OCI-LY7 (cell line): ENCODE measurements around the gene CBFA2T3. TPM values are rescaled to one million over a fixed set of nuclear protein-coding genes. Genes with fewer than 3 reads are reported as not detected.
"Not testable (repeated sequence)": the region's sequence is repeated elsewhere in the genome, so short reads cannot be mapped to it uniquely, and the experiment has no call there.

Experiments used
- BruUV-seq: library from RNA; stranded (reverse); fragments of 400-500 nt; replicated peaks from 2 replicates; lab custom pipeline; 2021; lab: Mats Ljungman, UMichigan
- CTCF ChIA-PET: fragments of 300-600 bp; sonication (Branson Sonifier 250); formaldehyde crosslinking; loops from one replicate; lab custom pipeline; 2022; ENCODE audit warnings: antibody characterized with exemption; ENCODE audit not compliant: unreplicated experiment; lab: Charles Lee
- POLR2A ChIA-PET: fragments of 300-600 bp; sonication (Branson Sonifier 250); formaldehyde crosslinking; loops from one replicate; lab custom pipeline; 2022; ENCODE audit warnings: antibody characterized with exemption; lab: Charles Lee
- DNase-seq: peaks from one replicate; pipeline ENCODE4 v3.0.0-alpha.2; 2015; ENCODE audit warnings: low spot score
- H2AFZ ChIP-seq: fragments of 200-600 bp; sonication (generic), shearing (Covaris generic); 2 replicates; pipeline ENCODE4 v1.6.1; 2014; ENCODE audit warnings: mild to moderate bottlenecking, antibody characterized with exemption, low read length, moderate library complexity
- H3K27ac ChIP-seq: fragments of 200-600 bp; sonication (generic); 2 replicates; pipeline ENCODE4 v1.5.1; 2014; ENCODE audit warnings: mixed run types, low read depth, mild to moderate bottlenecking, moderate library complexity, low read length, inconsistent platforms; ENCODE audit not compliant: poor library complexity, severe bottlenecking
- H3K36me3 ChIP-seq: fragments of 200-600 bp; sonication (generic); 2 replicates; pipeline ENCODE4 v1.6.1; 2014; ENCODE audit warnings: mild to moderate bottlenecking, antibody characterized with exemption, low read length, moderate library complexity, mixed read lengths; ENCODE audit not compliant: insufficient read depth
- H3K4me1 ChIP-seq: fragments of 200-600 bp; sonication (generic); 2 replicates; pipeline ENCODE4 v1.5.1; 2014; ENCODE audit warnings: mild to moderate bottlenecking, low read length; ENCODE audit not compliant: insufficient read depth, poor library complexity, severe bottlenecking
- H3K4me2 ChIP-seq: fragments of 200-600 bp; sonication (generic); 2 replicates; pipeline ENCODE4 v1.6.1; 2014; ENCODE audit warnings: mild to moderate bottlenecking, low read length
- H3K4me3 ChIP-seq: fragments of 200-600 bp; sonication (generic); 2 replicates; pipeline ENCODE4 v1.5.1; 2014; ENCODE audit warnings: mild to moderate bottlenecking, low read depth, low read length; ENCODE audit not compliant: poor library complexity, severe bottlenecking
- H3K79me2 ChIP-seq: fragments of 200-600 bp; sonication (generic); 2 replicates; pipeline ENCODE4 v1.6.1; 2016; ENCODE audit warnings: low read depth, mild to moderate bottlenecking, low read length, moderate library complexity, mixed read lengths; ENCODE audit not compliant: insufficient read depth
- H3K9me2 ChIP-seq: fragments of 200-600 bp; sonication (generic); 2 replicates; pipeline ENCODE4 v1.6.1; 2016; ENCODE audit warnings: mild to moderate bottlenecking, low read length, mixed read lengths; ENCODE audit not compliant: insufficient read depth
- H3K9me3 ChIP-seq: fragments of 200-600 bp; sonication (generic); 2 replicates; pipeline ENCODE4 v1.6.1; 2014; ENCODE audit warnings: mild to moderate bottlenecking, mixed run types, low read length, mixed read lengths
- H4K20me1 ChIP-seq: fragments of 200-600 bp; sonication (generic); 2 replicates; pipeline ENCODE4 v1.6.1; 2014; ENCODE audit warnings: mild to moderate bottlenecking, antibody characterized with exemption, low read length, moderate library complexity, mixed read lengths; ENCODE audit not compliant: insufficient read depth
- CTCF ChIP-seq: fragments of 200-600 bp; sonication (generic); conservative IDR thresholded peaks from 2 replicates; pipeline ENCODE4 v1.5.1; 2014; ENCODE audit warnings: mild to moderate bottlenecking, antibody characterized with exemption, low read length, moderate library complexity, mixed read lengths
- EZH2phosphoT487 ChIP-seq: fragments of 200-600 bp; sonication (generic); IDR thresholded peaks from 2 replicates; pipeline ENCODE4 v1.6.1; 2018; ENCODE audit warnings: low read depth, borderline replicate concordance, mild to moderate bottlenecking, mixed run types, antibody characterized with exemption, low read length, moderate library complexity, mixed read lengths
- intact Hi-C: fragments of 100-400 bp; cut with micrococcal nuclease; formaldehyde crosslinking; loops from one replicate; pipeline ENCODE4 v1.10.0; 2022; ENCODE audit not compliant: unreplicated experiment
- total RNA-seq, 2 experiments: library from RNA; depleted of rRNA in 1 of 2; stranded (reverse); fragments of >200 nt in 1 of 2; shearing (Covaris generic) in 1 of 2; gene quantifications; 2 replicates each; pipeline ENCODE4 v1.2.3, GENCODE V29; 2014 to 2022

CBFA2T3 gene
- total RNA-seq, 2 experiments from 2014 or later: 1.1 to 48.0 TPM

DNA sequence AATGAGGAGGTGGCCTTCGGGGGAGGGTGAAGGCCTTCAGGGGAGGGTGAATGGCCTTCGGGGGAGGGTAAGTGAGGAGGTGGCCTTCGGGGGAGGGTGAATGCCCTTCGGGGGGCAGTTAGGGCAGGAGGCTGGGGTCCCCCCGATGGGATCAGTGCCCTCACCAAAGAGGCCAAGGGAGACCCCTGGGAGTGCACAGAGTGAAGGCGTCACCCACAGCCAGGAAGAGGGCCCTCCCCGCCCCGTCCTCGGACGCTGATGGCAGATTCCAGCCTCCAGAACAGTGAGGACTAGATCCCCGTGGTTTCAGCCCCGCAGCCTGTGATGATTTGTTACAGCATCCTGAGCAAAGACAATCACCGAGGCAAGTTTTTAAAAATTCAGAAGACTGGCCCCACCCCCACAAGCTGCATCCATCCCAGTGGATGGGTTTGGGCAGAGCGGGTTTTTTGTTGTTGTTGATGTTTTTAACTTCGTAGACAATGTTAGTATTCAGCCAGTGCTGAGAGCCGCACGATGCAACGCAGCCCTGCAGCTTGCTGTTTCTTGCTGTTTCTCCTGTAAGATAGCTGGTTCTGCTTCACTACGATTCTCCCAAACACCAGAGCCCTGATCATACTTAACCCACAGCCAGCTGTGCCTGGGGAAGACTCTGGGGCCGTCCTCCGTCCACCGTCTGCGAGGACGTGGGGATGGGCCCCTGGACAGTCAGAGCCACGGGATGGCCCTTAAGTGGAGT is 40.7 kb upstream of the CBFA2T3 start:
- Histone ChIP-seq H4K20me1 (no peaks in the 10 kb centered on the region), H3K9me2 (no peaks in the 10 kb centered on the region), H3K36me3 (no peaks in the 10 kb centered on the region), H3K27ac (no peak overlapping the region), H3K79me2 (no peaks in the 10 kb centered on the region), H3K4me3 (no peak overlapping the region), H3K4me1 (no peaks in the 10 kb centered on the region), H3K4me2 (no peak overlapping the region), H3K9me3 (0 out of 2 replicates have a peak, but pooled peaks cover 5% of the 10 kb centered on the region), H2AFZ (no peak overlapping the region)
- intact Hi-C loops: no loop called here
- CTCF ChIA-PET: no interaction called here
- TF ChIP-seq CTCF: no peak
- TF ChIP-seq EZH2phosphoT487: no peak
- POLR2A ChIA-PET: no interaction called here
- BruUV-seq: no TSS peak
- no peak for DNase-seq

GRCh38 chr16:89016561-89016960 is 39.6 kb upstream of the CBFA2T3 start:
- intact Hi-C loops, H3K79me2 ChIP-seq, H3K36me3 ChIP-seq, H3K4me1 ChIP-seq, H3K27ac ChIP-seq, POLR2A ChIA-PET, H3K4me3 ChIP-seq, H3K9me3 ChIP-seq, BruUV-seq, H3K9me2 ChIP-seq, H4K20me1 ChIP-seq, H3K4me2 ChIP-seq, DNase-seq, H2AFZ ChIP-seq: not testable (repeated sequence)
- CTCF ChIA-PET: interaction anchor here (0.6 kb wide), 1 partner anchor 17 kb away, joined by 5 read pairs; no protein-coding TSS in a partner anchor

- DNase-seq: no peak
- CTCF ChIA-PET: no interaction called here
- intact Hi-C loops: no loop called here
Observed at GRCh38 chr16:89015271-89015859, 38.4 kb upstream of the CBFA2T3 start.

More at GRCh38 chr16:89015271-89015859, 38.4 kb upstream of the CBFA2T3 start:
- Histone ChIP-seq H3K9me2 (no peaks in the 10 kb centered on the region), H2AFZ (no peak overlapping the region), H3K36me3 (no peaks in the 10 kb centered on the region), H3K4me2 (no peak overlapping the region), H3K4me3 (no peak overlapping the region), H3K27ac (no peak overlapping the region), H3K4me1 (no peaks in the 10 kb centered on the region), H3K9me3 (0 out of 2 replicates have a peak, but pooled peaks cover 5% of the 10 kb centered on the region), H4K20me1 (no peaks in the 10 kb centered on the region), H3K79me2 (no peaks in the 10 kb centered on the region)
- POLR2A ChIA-PET: no interaction called here
- BruUV-seq: no TSS peak
- TF ChIP-seq EZH2phosphoT487: no peak
- no peak for TF ChIP-seq CTCF
